Panc1 (cell line): Measurements from ENCODE around the gene MLX. TPM values are rescaled to one million over a fixed set of nuclear protein-coding genes. Genes with fewer than 3 reads are reported as not detected.
"Not testable (repeated sequence)": the region's sequence is repeated elsewhere in the genome, so short reads cannot be mapped to it uniquely, and the experiment has no call there.

Source experiments
- ATAC-seq: fragments of 200-7000 bp; cut with Tn5 transposase; 2 replicates; pipeline ENCODE4 v1.9.1; 2020; ENCODE audit warnings: mild to moderate bottlenecking, moderate library complexity
- BruUV-seq: library from RNA; stranded (reverse); fragments of 400-500 nt; replicated peaks from 2 replicates; lab custom pipeline; 2021; lab: Mats Ljungman, UMichigan
- CTCF ChIA-PET: fragments of 300-600 bp; sonication (Branson Sonifier 250); formaldehyde crosslinking; loops from one replicate; lab custom pipeline; 2022; ENCODE audit warnings: antibody characterized with exemption; lab: Charles Lee
- POLR2A ChIA-PET: fragments of 300-600 bp; sonication (Branson Sonifier 250); formaldehyde crosslinking; loops from one replicate; lab custom pipeline; 2022; ENCODE audit warnings: antibody characterized with exemption; lab: Charles Lee
- DNase-seq: peaks from one replicate; pipeline ENCODE4 v3.0.0-alpha.2; 2010; ENCODE audit warnings: low read depth, low spot score
- H3K27ac ChIP-seq: 2 replicates; pipeline ENCODE4 v1.5.1; 2011; ENCODE audit warnings: mild to moderate bottlenecking, low read length, inconsistent platforms
- H3K27me3 ChIP-seq: fragments of 200-500 bp; sonication (Bioruptor generic); 2 replicates; pipeline ENCODE4 v1.6.0; 2014; ENCODE audit warnings: low read length, inconsistent platforms; ENCODE audit not compliant: control insufficient read depth, insufficient read depth
- H3K36me3 ChIP-seq: fragments of 200-500 bp; sonication (Bioruptor generic); 2 replicates; pipeline ENCODE4 v1.5.1; 2014; ENCODE audit warnings: inconsistent platforms, mild to moderate bottlenecking, low read length, moderate library complexity; ENCODE audit not compliant: control insufficient read depth, insufficient read depth
- H3K4me1 ChIP-seq: 2 replicates; pipeline ENCODE4 v1.5.1; 2011; ENCODE audit warnings: inconsistent platforms, mild to moderate bottlenecking, low read length, moderate library complexity; ENCODE audit not compliant: control insufficient read depth, insufficient read depth
- H3K4me3 ChIP-seq, 2 experiments: 2 replicates each; pipeline ENCODE4 v1.5.1; 2011 to 2012; ENCODE audit warnings: low read depth in 2 of 2, low read length in 2 of 2, mild to moderate bottlenecking in 2 of 2, inconsistent platforms in 1 of 2, moderate library complexity in 1 of 2
- H3K9me3 ChIP-seq: fragments of 200-500 bp; sonication (Bioruptor generic); 2 replicates; pipeline ENCODE4 v1.5.1; 2014; ENCODE audit warnings: low read depth, mild to moderate bottlenecking, inconsistent platforms, low read length, moderate library complexity; ENCODE audit not compliant: control insufficient read depth, insufficient read depth
- POLR2AphosphoS5 ChIP-seq: IDR thresholded peaks from 2 replicates; pipeline ENCODE4 v1.6.1; 2012; ENCODE audit warnings: mild to moderate bottlenecking, low read depth, low read length, moderate library complexity
- REST ChIP-seq, 2 experiments: IDR thresholded peaks; 2 replicates each; pipeline ENCODE4 v1.6.1; 2011 to 2012; ENCODE audit warnings: low read depth in 2 of 2, control low read depth in 1 of 2, low read length in 1 of 2, mild to moderate bottlenecking in 1 of 2, moderate library complexity in 1 of 2; ENCODE audit not compliant: insufficient read depth in 1 of 2
- SIN3A ChIP-seq: IDR thresholded peaks from 2 replicates; pipeline ENCODE4 v1.6.1; 2012; ENCODE audit warnings: low read depth, mild to moderate bottlenecking, low read length, moderate library complexity, borderline replicate concordance; ENCODE audit not compliant: insufficient read depth
- TCF7L2 ChIP-seq: IDR thresholded peaks from 2 replicates; pipeline ENCODE4 v1.6.1; 2011; ENCODE audit warnings: mild to moderate bottlenecking, low read depth, low read length, inconsistent platforms
- in situ Hi-C: cut with HindIII; loops from 2 replicates; pipeline ENCODE4 v1.10.0; 2016; ENCODE audit warnings: low sequenced_read_pairs, low pct_unique_long_range_greater_than_20kb
- intact Hi-C: fragments of 100-400 bp; cut with micrococcal nuclease; formaldehyde crosslinking; loops from one replicate; pipeline ENCODE4 v1.10.0; 2022; ENCODE audit not compliant: unreplicated experiment
- total RNA-seq: library from RNA; stranded (reverse); gene quantifications from one replicate; pipeline ENCODE4 v1.2.1, GENCODE V29; 2021; ENCODE audit not compliant: unreplicated experiment
- TF ChIP-seq, protein P1 (sequence below): fragments of 450-650 bp; IDR thresholded peaks from 2 replicates; pipeline ENCODE4 v1.5.1; 2017; ENCODE audit warnings: mild to moderate bottlenecking

Gene MLX
- total RNA-seq, 1 experiment from 2014 or later = 35.8 TPM

GRCh38 chr17:42544874-42545283 lies 22.0 kb upstream of the MLX start:
- no TSS peak for BruUV-seq
- intact Hi-C loops = no loop called here
- no peak for TF ChIP-seq SIN3A
- no peak for TF ChIP-seq REST (IDR thresholded peaks at IDR 0.05; ENCODE audit: insufficient read depth in 1 of 2, low read depth in 2 of 2, low read length in 1 of 2)
- no peak for TF ChIP-seq TCF7L2
- TF ChIP-seq, protein P1, sequence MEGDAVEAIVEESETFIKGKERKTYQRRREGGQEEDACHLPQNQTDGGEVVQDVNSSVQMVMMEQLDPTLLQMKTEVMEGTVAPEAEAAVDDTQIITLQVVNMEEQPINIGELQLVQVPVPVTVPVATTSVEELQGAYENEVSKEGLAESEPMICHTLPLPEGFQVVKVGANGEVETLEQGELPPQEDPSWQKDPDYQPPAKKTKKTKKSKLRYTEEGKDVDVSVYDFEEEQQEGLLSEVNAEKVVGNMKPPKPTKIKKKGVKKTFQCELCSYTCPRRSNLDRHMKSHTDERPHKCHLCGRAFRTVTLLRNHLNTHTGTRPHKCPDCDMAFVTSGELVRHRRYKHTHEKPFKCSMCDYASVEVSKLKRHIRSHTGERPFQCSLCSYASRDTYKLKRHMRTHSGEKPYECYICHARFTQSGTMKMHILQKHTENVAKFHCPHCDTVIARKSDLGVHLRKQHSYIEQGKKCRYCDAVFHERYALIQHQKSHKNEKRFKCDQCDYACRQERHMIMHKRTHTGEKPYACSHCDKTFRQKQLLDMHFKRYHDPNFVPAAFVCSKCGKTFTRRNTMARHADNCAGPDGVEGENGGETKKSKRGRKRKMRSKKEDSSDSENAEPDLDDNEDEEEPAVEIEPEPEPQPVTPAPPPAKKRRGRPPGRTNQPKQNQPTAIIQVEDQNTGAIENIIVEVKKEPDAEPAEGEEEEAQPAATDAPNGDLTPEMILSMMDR = no peak
- TF ChIP-seq POLR2AphosphoS5 = no peak

DNA sequence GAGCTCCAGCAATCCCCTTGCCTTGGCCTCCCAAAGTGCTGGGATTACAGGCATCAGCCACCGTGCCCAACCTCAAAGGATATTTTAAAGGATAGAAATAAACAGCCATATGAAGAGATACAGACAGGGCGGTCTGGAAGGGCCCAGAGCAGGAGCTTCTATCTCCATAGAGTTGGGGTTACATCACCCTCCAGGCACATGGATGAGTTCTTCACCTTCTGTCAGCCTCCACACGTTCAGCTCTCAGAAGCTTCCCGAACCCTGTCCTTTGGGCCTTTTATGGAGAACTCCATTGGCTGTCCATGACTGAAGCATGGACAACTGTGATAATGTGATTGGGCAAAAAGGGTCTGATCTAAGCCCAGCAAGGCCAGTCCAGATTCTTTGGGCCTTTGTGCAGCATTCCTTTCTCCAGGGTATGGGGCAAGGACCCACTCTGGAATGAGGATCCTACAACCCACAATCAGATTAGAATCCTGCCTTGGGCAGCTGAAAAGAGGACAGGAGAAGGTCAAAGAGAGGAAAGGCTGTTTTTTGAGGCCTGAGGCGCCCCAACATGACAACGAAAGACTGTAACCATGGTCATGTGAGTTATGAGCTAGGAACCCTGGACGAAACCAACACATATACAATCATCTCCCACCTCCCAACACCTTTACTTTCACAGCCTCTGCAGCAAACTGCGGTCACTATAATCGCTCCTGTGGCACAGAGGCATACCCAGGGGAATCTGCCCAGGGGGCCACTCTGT lies 21.0 kb upstream of the MLX start:
- POLR2A ChIA-PET, ATAC-seq, H3K36me3 ChIP-seq, in situ Hi-C loops, H3K4me3 ChIP-seq, H3K27me3 ChIP-seq, BruUV-seq, CTCF ChIA-PET, intact Hi-C loops, H3K9me3 ChIP-seq, H3K4me1 ChIP-seq, DNase-seq, H3K27ac ChIP-seq: not testable (repeated sequence)

More at GRCh38 chr17:42544874-42545283, 22.0 kb upstream of the MLX start:
- Histone ChIP-seq H3K4me1 (peaks cover 13% of the 10 kb centered on the region), H3K27ac (no peak overlapping the region), H3K36me3 (no peaks in the 10 kb centered on the region), H3K9me3 (no peaks in the 10 kb centered on the region), H3K27me3 (no peaks in the 10 kb centered on the region), H3K4me3 (no peak overlapping the region)
- ChIA-PET CTCF (no interaction called here), POLR2A (no interaction called here)
- DNase-seq = no peak
- in situ Hi-C loops = no loop called here
- no peak for ATAC-seq

GRCh38 chr17:42547001-42547461 lies 19.9 kb upstream of the MLX start:
- ATAC-seq (no peak), DNase-seq (no peak)
- BruUV-seq = no TSS peak
- Histone ChIP-seq H3K36me3 (no peaks in the 10 kb centered on the region), H3K4me3 (no peak overlapping the region), H3K27ac (no peak overlapping the region), H3K27me3 (no peaks in the 10 kb centered on the region), H3K9me3 (no peaks in the 10 kb centered on the region), H3K4me1 (peaks cover 6% of the 10 kb centered on the region; the same call in 1 of the 2 replicates)
- in situ Hi-C loops = no loop called here
- intact Hi-C loops = no loop called here
- CTCF ChIA-PET = no interaction called here
- TF ChIP-seq, protein P1 = no peak
- no peak for TF ChIP-seq TCF7L2
- no peak for TF ChIP-seq POLR2AphosphoS5
- POLR2A ChIA-PET = no interaction called here
